Measurements from ENCODE around the gene PLG. TPM values are rescaled to one million over a fixed set of nuclear protein-coding genes. Genes with fewer than 3 reads are reported as not detected.
"Not testable (repeated sequence)": the region's sequence is repeated elsewhere in the genome, so short reads cannot be mapped to it uniquely, and the experiment has no call there.

The PLG gene
- total RNA-seq, 2 donors from 2014 or later, result 0.17 TPM; not detected in 1

DNA sequence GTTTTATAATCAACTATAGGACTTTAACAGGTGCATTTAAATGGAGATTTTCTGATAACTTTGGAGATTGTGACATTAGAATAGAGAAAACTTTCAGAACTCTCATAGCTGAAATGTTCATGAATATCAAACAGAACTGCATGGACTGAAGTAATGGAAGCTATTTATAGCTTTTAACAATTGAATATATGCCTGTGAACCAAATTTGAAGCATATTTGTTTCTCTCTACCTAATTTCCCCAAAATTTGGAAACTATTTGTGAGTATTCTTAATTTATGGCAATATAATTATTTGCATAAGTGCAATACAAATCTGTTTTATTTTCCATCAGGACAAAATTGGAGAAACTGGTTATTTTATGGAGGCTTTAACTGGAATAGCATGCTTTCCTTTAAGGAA, 96.6 kb downstream of the PLG start:
- H3K36me3 ChIP-seq, result no peaks in the 10 kb centered on the region
- H3K27me3 ChIP-seq (replicated peaks; ENCODE audit: insufficient read depth), result no peaks in the 10 kb centered on the region
- H3K9me3 ChIP-seq, result no peaks in the 10 kb centered on the region
- no peak for DNase-seq (ENCODE audit: low spot score)
- intact Hi-C loops (cut with DNase I), result no loop called here
- no peak for TF ChIP-seq POLR2AphosphoS5 (IDR thresholded peaks at IDR 0.05)
- H3K27ac ChIP-seq, result no peak overlapping the region
- no peaks in the 10 kb centered on the region for H3K4me1 ChIP-seq (replicated peaks)
- H3K4me3 ChIP-seq, result no peak overlapping the region

DNA sequence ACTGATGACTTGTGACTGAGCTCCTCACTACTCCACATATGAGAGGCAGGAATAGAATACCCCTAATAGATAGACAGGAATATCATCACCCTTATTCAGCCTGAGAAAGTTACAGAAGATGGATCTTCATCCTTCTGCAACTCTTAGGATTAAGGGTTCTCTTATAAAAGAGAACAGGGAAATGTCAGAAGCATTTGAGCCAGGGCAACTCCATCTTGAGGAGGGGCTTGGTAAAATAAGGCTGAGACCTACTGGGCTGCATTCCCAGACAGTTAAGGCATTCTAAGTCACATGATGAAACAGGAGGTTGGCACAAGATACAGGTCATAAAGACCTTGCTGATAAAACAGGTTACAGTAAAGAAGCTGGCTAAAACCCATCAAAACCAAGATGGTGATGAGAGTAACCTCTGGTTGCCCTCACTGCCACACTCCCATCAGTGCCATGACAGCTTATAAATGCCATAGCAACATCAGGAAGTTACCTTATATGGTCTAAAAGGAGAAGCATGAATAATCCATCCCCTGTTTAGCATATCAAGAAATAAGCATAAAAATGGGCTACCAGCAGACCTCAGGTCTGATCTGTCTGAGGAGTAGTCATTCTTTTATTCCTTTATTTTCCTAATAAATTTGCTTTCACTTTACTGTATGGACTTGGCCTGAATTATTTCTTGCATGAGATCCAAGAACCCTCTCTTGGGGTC, 97.9 kb downstream of the PLG start:
- no peaks in the 10 kb centered on the region for H3K4me1 ChIP-seq (replicated peaks)
- no peak overlapping the region for H3K4me3 ChIP-seq
- intact Hi-C loops (cut with DNase I), result no loop called here
- H3K27me3 ChIP-seq (replicated peaks; ENCODE audit: insufficient read depth), result no peaks in the 10 kb centered on the region
- H3K36me3 ChIP-seq, result no peaks in the 10 kb centered on the region
- no peak for TF ChIP-seq POLR2AphosphoS5 (IDR thresholded peaks at IDR 0.05)
- no peak for TF ChIP-seq CTCF (IDR thresholded peaks at IDR 0.05)
- TF ChIP-seq POLR2A (IDR thresholded peaks at IDR 0.05), result no peak
- H3K27ac ChIP-seq, result no peak overlapping the region
- DNase-seq (ENCODE audit: low spot score), result no peak
- H3K9me3 ChIP-seq, result no peaks in the 10 kb centered on the region

GRCh38 chr6:160801418-160801817, 99.4 kb downstream of the PLG start:
- intact Hi-C loops (cut with DNase I), result no loop called here
- Histone ChIP-seq H3K9me3 (no peaks in the 10 kb centered on the region), H3K27me3 (replicated peaks; ENCODE audit: insufficient read depth) (no peaks in the 10 kb centered on the region), H3K4me1 (replicated peaks) (no peaks in the 10 kb centered on the region), H3K36me3 (no peaks in the 10 kb centered on the region), H3K27ac (no peak overlapping the region), H3K4me3 (no peak overlapping the region)
- DNase-seq (ENCODE audit: low spot score), result no peak
- TF ChIP-seq CTCF (IDR thresholded peaks at IDR 0.05) (no peak), POLR2A (IDR thresholded peaks at IDR 0.05) (no peak), POLR2AphosphoS5 (IDR thresholded peaks at IDR 0.05) (no peak)
- WGBS, result 40% methylated on average over 1 of the region's 1 CpG

DNA sequence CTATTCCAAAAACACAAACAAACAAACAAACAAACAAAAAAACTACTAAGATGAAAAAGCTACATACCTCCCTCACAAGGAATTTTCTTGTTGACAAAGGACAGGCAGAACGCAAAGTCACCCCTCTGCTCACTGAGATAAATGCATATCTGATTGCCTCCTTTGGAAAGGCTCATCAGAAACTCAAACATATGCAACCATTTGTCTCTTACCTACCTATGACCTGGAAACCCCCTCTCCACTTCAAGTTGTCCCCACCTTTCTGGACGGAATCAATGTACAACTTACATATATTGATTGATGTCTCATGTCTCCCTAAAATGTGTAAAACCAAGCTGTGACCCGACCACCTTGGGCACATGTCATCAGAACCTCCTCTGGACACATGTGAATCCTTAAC, 100.0 kb downstream of the PLG start:
- H3K4me1 ChIP-seq (replicated peaks); DNase-seq (ENCODE audit: low spot score); intact Hi-C loops (cut with DNase I); H3K9me3 ChIP-seq; H3K4me3 ChIP-seq; H3K27ac ChIP-seq; H3K36me3 ChIP-seq; H3K27me3 ChIP-seq (replicated peaks; ENCODE audit: insufficient read depth): not testable (repeated sequence)
- 94% methylated on average over 3 of the region's 3 CpGs for WGBS

Other genes with a start within 250 kb of the PLG start
- under 1 TPM; 0.09 to 0.85 TPM for gene LPA, start 38.0 kb upstream of the PLG start, total RNA-seq

Data from prostate gland (tissue), 2 donors.